ENCODE measurements around the gene TOP2B. TPM values are rescaled to one million over a fixed set of nuclear protein-coding genes. Genes with fewer than 3 reads are reported as not detected.
A peak's percentile ranks its signal among the peaks of the same experiment; 100 is the strongest.

TOP2B gene
- total and polyA plus RNA-seq, 12 donors, result 34.2 to 126 (median 101) TPM

DNA sequence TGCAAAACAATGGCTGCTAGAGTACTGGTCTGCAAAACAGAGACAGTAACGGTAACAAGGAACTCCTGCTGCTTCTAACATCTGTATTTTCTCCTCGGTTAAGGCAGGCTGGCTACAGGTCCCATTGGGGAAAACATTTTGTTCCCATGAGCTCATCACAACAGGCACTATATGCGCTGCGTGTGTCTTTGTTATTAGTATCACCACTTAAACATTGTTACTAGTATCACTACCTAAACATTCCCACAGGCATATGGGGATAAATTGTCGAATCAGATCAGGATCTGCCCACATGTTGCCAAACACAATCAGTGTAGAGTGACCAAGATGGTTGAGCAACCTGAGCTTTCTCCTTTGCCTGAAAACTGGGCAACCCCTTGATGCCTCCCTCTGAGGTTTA, 77.2 kb downstream of the TOP2B start:
- Histone ChIP-seq H3K36me3 (peaks cover 0 to 8% (median under 1%) of the 10 kb centered on the region in 9 donors), H3K4me3 (no peak overlapping the region), H3K27me3 (no peaks in the 10 kb centered on the region), H3K9me3 (peaks cover 0 to under 1% (median 0%) of the 10 kb centered on the region in 11 donors), H3K27ac (peak overlapping the region in 2 of 10 donors; percentile 12 to 64), H3K4me1 (peaks cover 5 to 49% (median 35%) of the 10 kb centered on the region in 9 donors)
- intact Hi-C loops (cut with DNase I), result loop anchor here in 2 of 10 donors (10.0 kb wide), 2 partner anchors 283 to 633 kb away; no protein-coding TSS in a partner anchor
- 60 to 67% methylated on average over 5 of the region's 5 CpGs for WGBS, 2 donors
- no peak for ATAC-seq
- no peak for DNase-seq
- TF ChIP-seq, protein P1, sequence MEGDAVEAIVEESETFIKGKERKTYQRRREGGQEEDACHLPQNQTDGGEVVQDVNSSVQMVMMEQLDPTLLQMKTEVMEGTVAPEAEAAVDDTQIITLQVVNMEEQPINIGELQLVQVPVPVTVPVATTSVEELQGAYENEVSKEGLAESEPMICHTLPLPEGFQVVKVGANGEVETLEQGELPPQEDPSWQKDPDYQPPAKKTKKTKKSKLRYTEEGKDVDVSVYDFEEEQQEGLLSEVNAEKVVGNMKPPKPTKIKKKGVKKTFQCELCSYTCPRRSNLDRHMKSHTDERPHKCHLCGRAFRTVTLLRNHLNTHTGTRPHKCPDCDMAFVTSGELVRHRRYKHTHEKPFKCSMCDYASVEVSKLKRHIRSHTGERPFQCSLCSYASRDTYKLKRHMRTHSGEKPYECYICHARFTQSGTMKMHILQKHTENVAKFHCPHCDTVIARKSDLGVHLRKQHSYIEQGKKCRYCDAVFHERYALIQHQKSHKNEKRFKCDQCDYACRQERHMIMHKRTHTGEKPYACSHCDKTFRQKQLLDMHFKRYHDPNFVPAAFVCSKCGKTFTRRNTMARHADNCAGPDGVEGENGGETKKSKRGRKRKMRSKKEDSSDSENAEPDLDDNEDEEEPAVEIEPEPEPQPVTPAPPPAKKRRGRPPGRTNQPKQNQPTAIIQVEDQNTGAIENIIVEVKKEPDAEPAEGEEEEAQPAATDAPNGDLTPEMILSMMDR (IDR thresholded peaks at IDR 0.05), result no peak

DNA sequence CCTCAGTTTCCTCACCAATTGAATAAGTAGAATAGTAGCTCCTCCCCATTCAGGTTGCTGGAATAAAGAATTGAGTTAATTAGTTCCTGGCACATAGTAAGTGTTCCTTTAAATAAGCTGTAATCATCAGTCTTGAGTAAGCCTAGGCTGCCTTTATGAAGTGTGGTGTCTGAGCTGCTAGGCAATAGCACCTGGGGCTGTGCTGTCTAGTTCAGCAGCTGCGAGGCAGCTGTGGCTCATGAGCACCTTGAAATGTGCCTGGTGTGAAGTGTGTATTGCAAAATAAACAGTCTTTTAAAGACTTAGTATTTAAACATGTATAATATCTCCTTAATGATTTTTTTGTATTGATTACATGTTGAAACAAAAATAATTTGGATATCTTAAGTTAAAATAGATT, 77.6 kb downstream of the TOP2B start:
- TF ChIP-seq, protein P1 (IDR thresholded peaks at IDR 0.05), result no peak
- peak in 1 of 8 donors; percentile 50 for ATAC-seq
- 77 to 82% methylated on average over 1 of the region's 1 CpG for WGBS, 2 donors
- H3K4me1 ChIP-seq, result peaks cover 5 to 44% (median 31%) of the 10 kb centered on the region in 9 donors
- no peak overlapping the region for H3K4me3 ChIP-seq
- peaks cover 0 to 12% (median 5%) of the 10 kb centered on the region in 9 donors for H3K36me3 ChIP-seq
- no peaks in the 10 kb centered on the region for H3K27me3 ChIP-seq
- H3K9me3 ChIP-seq, result peaks cover 0 to 5% (median 0%) of the 10 kb centered on the region in 11 donors
- H3K27ac ChIP-seq, result peak overlapping the region in 2 of 10 donors; percentile 12
- DNase-seq, result no peak
- intact Hi-C loops (cut with DNase I), result loop anchor here in 2 of 10 donors (10.0 kb wide), 2 partner anchors 282 to 632 kb away; no protein-coding TSS in a partner anchor

DNA sequence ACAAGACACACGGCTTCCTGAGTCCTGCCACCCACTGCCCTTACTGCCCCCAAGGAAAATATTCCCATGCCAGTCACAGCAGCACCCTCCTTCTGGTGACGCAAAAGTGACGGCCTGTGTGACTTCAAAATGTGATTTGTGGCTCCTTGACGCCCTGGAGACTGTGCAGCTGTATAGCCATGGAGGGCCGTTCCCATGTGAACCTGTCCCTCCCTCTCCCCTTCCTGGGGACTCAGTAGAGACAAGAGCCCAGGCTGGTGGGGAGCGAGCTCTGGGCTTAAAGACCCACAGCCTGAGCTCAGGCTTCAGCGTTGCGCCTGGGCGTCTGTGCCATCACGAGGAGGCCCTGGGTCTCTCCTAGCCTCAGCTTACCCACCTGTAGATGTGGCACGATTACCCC, 78.2 kb downstream of the TOP2B start:
- H3K4me1 ChIP-seq, result peaks cover 5 to 40% (median 25%) of the 10 kb centered on the region in 9 donors
- H3K27me3 ChIP-seq, result no peaks in the 10 kb centered on the region
- no peak overlapping the region for H3K4me3 ChIP-seq
- H3K9me3 ChIP-seq, result peaks cover 0 to 5% (median 0%) of the 10 kb centered on the region in 11 donors
- peaks cover 0 to 18% (median 8%) of the 10 kb centered on the region in 9 donors for H3K36me3 ChIP-seq
- H3K27ac ChIP-seq, result peak overlapping the region in 2 of 10 donors; percentile 10 to 12
- TF ChIP-seq, protein P1 (IDR thresholded peaks at IDR 0.05), result no peak
- DNase-seq (no peak), ATAC-seq (no peak)
- intact Hi-C loops (cut with DNase I), result loop anchor here in 2 of 10 donors (10.0 kb wide), 2 partner anchors 282 to 632 kb away; no protein-coding TSS in a partner anchor
- 84 to 94% methylated on average over 11 of the region's 11 CpGs for WGBS, 2 donors

DNA sequence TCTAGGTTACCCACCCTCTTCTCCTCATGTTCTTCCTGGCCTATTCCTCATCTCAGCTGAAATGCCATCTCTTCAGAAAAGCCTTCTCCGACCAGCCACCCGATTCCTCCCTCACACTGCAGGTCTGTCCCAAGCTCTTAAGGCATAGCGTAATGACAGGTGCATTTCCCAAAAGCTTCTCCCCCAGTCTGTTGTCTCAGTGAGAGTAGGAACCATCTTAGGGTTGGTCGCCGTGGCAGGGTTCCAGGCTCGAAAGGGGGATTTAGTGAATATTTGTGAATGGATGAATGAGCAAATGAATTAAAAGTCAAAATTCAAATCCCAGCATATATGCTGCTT, 78.6 kb downstream of the TOP2B start:
- Histone ChIP-seq H3K4me3 (no peak overlapping the region), H3K9me3 (peaks cover 0 to 5% (median 0%) of the 10 kb centered on the region in 11 donors), H3K36me3 (peaks cover 0 to 22% (median 10%) of the 10 kb centered on the region in 9 donors), H3K27me3 (no peaks in the 10 kb centered on the region), H3K27ac (peak overlapping the region in 1 of 10 donors; percentile 10), H3K4me1 (peaks cover 5 to 39% (median 21%) of the 10 kb centered on the region in 9 donors)
- no peak for DNase-seq
- intact Hi-C loops (cut with DNase I), result loop anchor here in 2 of 10 donors (10.0 kb wide), 2 partner anchors 281 to 631 kb away; no protein-coding TSS in a partner anchor
- TF ChIP-seq, protein P1 (IDR thresholded peaks at IDR 0.05), result no peak
- 96 to 97% methylated on average over 6 of the region's 6 CpGs for WGBS, 2 donors
- ATAC-seq, result no peak

Data from heart right ventricle (tissue), 16 donors.